ENCODE data around the gene ARMC9.

ARMC9 gene

DNA sequence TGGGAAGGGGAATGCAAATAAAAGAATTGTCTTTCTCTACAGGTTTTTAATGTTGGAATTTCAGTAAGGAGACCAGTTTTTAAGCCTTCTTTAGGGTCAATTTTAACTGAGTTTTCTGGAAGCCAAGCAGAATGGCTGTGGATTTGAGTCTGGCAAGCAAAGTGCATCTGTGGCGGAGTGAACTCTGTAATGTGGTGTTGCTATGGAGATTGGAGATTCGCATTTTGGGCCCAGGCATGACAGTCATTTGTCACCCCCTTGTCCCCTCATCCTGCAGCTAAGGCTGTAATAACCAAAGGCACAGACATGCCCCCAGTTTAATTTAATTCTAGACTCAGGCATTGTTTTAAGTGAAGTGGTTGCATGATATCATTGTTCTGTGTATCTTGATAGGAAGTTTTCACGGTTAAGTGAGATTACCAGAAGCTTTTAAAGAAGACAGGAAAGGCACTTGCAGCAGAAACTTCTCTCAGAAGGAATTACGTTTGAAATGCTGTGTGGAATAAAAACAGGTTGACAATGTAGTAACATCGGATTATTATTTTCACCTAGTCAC lies 30.6 kb downstream of the ARMC9 start:
- DNase-seq (ENCODE audit: low spot score): no peak
- in situ Hi-C loops (cut with MboI; ENCODE audit: low pct_unique_long_range_greater_than_20kb, low sequenced_read_pairs, unreplicated experiment): no loop called here
- TF ChIP-seq, protein P1, sequence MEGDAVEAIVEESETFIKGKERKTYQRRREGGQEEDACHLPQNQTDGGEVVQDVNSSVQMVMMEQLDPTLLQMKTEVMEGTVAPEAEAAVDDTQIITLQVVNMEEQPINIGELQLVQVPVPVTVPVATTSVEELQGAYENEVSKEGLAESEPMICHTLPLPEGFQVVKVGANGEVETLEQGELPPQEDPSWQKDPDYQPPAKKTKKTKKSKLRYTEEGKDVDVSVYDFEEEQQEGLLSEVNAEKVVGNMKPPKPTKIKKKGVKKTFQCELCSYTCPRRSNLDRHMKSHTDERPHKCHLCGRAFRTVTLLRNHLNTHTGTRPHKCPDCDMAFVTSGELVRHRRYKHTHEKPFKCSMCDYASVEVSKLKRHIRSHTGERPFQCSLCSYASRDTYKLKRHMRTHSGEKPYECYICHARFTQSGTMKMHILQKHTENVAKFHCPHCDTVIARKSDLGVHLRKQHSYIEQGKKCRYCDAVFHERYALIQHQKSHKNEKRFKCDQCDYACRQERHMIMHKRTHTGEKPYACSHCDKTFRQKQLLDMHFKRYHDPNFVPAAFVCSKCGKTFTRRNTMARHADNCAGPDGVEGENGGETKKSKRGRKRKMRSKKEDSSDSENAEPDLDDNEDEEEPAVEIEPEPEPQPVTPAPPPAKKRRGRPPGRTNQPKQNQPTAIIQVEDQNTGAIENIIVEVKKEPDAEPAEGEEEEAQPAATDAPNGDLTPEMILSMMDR (IDR thresholded peaks at IDR 0.05; ENCODE audit: extremely low read depth, insufficient read depth, missing control alignments): no peak

DNA sequence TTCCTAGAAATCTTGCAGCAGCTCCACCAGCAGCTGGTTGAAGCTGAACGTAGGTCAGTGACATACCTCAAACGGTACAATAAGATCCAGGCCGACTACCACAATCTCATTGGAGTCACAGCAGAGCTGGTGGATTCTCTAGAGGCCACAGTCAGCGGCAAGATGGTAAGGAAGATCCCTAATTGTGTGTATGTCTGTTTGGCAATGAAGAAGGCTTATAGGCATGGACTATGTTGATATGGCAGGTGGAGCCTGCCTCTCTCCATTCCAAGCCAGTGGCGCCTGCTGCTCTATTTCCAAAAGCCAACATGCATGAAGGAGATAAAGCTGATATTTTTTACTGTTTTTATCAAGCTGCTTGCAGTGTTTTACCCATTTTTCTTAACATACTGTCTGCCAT lies 36.8 kb downstream of the ARMC9 start:
- DNase-seq (ENCODE audit: low spot score): no peak
- in situ Hi-C loops (cut with MboI; ENCODE audit: low pct_unique_long_range_greater_than_20kb, low sequenced_read_pairs, unreplicated experiment): loop anchor here (10.0 kb wide), 1 partner anchor 180 kb away; no protein-coding TSS in a partner anchor
- TF ChIP-seq, protein P1 (IDR thresholded peaks at IDR 0.05; ENCODE audit: extremely low read depth, insufficient read depth, missing control alignments): no peak

DNA sequence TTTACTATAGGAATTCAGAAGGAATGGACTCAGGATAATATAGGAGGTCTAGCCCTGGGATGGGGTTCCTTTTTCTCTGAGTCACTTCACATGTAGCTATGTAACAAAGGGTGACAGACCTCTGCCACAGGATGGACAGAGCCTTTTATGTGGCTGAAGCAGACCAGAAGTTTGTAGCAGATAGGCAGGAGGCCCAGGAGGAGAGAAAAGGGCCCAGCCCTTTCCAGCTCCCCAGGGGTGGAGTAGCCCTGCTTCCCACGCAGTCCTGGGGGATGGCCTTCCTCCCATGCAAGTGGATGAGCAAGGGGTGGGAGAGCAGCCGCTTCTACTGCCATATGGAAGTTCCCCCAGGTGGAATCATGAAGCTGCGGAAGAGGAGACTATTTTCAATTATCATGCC lies 40.3 kb downstream of the ARMC9 start:
- TF ChIP-seq, protein P1 (IDR thresholded peaks at IDR 0.05; ENCODE audit: extremely low read depth, insufficient read depth, missing control alignments): no peak
- in situ Hi-C loops (cut with MboI; ENCODE audit: low pct_unique_long_range_greater_than_20kb, low sequenced_read_pairs, unreplicated experiment): loop anchor here (10.0 kb wide), 1 partner anchor 176 kb away; no protein-coding TSS in a partner anchor
- DNase-seq (ENCODE audit: low spot score): no peak

DNA sequence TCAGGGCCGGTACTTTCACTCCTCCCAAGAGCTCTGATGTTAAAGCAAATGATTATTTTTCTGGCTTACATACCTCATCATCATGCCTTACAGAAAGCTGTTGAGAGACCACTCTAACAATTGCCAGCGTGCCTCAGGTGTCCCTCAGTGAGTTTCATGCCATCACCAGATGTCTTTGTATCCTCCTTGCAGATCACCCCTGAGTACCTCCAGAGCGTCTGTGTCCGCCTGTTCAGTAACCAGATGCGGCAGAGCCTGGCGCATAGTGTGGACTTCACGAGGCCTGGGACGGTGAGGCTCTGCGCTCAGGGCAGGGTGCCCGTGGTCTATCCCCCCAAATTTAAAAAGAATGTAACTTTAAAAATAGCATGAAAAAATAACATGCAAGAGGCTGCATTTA lies 41.3 kb downstream of the ARMC9 start:
- DNase-seq (ENCODE audit: low spot score): no peak
- TF ChIP-seq, protein P1 (IDR thresholded peaks at IDR 0.05; ENCODE audit: extremely low read depth, insufficient read depth, missing control alignments): no peak
- in situ Hi-C loops (cut with MboI; ENCODE audit: low pct_unique_long_range_greater_than_20kb, low sequenced_read_pairs, unreplicated experiment): loop anchor here (10.0 kb wide), 1 partner anchor 175 kb away; no protein-coding TSS in a partner anchor

DNA sequence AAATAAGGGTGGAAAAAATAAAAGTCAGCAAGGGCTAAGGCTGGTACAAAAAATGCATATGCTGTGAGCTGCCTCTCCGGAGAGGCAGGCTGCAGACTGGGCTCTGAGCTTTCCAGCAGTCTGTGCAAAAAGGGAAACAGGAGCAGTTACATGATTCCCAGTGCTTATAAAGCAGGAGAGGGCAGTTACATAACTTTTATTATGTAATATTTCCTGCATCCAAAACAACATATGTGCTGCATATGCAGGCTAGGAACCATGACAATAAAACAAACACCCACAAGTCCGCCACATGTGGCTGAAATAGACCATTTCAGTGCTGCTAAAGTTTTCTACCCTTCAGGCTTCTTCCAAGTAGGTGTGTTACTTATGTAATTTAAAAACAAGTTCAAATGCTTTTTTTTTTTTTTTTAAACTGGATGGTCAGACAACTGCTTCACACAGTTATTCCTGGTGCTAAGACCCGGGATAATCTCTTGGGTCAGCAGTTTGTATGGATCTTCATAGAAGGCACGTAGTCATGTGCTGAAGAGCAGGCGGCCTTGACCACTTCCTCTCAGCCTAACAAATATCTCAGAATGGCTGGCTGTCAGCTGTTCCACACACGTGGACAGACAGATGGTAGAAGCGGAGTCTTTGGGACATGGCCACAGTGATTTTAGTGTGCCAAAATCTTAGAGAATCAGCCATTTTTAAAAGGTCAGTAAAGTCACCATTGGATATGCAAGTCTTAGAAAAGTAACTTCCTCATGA lies 43.5 kb downstream of the ARMC9 start:
- TF ChIP-seq, protein P1 (IDR thresholded peaks at IDR 0.05; ENCODE audit: extremely low read depth, insufficient read depth, missing control alignments): no peak
- DNase-seq (ENCODE audit: low spot score): no peak
- in situ Hi-C loops (cut with MboI; ENCODE audit: low pct_unique_long_range_greater_than_20kb, low sequenced_read_pairs, unreplicated experiment): no loop called here

DNA sequence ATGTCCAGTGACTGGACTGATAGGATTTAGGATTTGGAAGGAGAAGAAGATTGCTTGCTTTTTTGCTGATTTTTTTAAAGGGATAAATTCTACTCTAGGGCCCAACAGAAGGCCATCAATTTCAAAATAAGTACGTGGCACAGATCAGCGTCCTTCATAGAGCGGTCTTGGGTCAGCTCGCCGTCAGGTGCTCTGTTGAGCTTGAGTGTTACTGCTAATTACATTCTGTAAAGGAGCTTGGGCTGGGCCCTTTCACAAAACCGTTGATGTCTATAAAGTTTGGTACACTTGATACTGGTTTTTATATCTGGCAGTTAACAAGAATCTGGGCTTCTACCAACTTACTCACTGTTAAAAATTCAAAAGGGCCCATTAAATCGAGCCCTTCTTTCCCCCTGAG lies 45.4 kb downstream of the ARMC9 start:
- DNase-seq (ENCODE audit: low spot score): no peak
- TF ChIP-seq, protein P1 (IDR thresholded peaks at IDR 0.05; ENCODE audit: extremely low read depth, insufficient read depth, missing control alignments): no peak
- in situ Hi-C loops (cut with MboI; ENCODE audit: low pct_unique_long_range_greater_than_20kb, low sequenced_read_pairs, unreplicated experiment): no loop called here
